ENCODE data around the gene SELP. TPM values are rescaled to one million over a fixed set of nuclear protein-coding genes. Genes with fewer than 3 reads are reported as not detected.

The SELP gene
- polyA plus RNA-seq, 1 of the 3 experiments (the other 2 are of a cell fraction) = not detected

DNA sequence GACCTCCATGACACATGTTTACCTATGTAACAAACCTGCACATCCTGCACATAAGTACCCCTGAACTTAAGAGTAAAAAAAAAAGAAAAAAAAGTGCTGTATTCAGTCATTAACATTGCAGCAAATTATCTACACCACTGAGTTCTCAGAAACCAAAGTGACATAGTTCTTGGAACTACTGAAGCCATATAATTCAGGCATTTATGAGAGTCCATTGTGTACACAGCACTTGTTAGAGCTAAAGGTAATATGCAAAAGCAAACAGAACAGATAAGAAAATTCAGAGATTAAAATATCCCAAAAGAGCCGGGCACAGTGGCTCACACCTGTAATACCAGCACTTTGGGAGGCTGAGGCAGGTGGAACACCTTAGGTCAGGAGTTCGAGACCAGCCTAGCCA, 81.6 kb downstream of the SELP start (continued):
- TF ChIP-seq, protein P1, sequence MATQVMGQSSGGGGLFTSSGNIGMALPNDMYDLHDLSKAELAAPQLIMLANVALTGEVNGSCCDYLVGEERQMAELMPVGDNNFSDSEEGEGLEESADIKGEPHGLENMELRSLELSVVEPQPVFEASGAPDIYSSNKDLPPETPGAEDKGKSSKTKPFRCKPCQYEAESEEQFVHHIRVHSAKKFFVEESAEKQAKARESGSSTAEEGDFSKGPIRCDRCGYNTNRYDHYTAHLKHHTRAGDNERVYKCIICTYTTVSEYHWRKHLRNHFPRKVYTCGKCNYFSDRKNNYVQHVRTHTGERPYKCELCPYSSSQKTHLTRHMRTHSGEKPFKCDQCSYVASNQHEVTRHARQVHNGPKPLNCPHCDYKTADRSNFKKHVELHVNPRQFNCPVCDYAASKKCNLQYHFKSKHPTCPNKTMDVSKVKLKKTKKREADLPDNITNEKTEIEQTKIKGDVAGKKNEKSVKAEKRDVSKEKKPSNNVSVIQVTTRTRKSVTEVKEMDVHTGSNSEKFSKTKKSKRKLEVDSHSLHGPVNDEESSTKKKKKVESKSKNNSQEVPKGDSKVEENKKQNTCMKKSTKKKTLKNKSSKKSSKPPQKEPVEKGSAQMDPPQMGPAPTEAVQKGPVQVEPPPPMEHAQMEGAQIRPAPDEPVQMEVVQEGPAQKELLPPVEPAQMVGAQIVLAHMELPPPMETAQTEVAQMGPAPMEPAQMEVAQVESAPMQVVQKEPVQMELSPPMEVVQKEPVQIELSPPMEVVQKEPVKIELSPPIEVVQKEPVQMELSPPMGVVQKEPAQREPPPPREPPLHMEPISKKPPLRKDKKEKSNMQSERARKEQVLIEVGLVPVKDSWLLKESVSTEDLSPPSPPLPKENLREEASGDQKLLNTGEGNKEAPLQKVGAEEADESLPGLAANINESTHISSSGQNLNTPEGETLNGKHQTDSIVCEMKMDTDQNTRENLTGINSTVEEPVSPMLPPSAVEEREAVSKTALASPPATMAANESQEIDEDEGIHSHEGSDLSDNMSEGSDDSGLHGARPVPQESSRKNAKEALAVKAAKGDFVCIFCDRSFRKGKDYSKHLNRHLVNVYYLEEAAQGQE (IDR thresholded peaks at IDR 0.05; ENCODE audit: low read depth, low read length) = no peak
- TF ChIP-seq NRF1 (IDR thresholded peaks at IDR 0.05; ENCODE audit: low read depth, low read length) (no peak), YY1 (IDR thresholded peaks at IDR 0.05; ENCODE audit: low read depth) (no peak)

DNA sequence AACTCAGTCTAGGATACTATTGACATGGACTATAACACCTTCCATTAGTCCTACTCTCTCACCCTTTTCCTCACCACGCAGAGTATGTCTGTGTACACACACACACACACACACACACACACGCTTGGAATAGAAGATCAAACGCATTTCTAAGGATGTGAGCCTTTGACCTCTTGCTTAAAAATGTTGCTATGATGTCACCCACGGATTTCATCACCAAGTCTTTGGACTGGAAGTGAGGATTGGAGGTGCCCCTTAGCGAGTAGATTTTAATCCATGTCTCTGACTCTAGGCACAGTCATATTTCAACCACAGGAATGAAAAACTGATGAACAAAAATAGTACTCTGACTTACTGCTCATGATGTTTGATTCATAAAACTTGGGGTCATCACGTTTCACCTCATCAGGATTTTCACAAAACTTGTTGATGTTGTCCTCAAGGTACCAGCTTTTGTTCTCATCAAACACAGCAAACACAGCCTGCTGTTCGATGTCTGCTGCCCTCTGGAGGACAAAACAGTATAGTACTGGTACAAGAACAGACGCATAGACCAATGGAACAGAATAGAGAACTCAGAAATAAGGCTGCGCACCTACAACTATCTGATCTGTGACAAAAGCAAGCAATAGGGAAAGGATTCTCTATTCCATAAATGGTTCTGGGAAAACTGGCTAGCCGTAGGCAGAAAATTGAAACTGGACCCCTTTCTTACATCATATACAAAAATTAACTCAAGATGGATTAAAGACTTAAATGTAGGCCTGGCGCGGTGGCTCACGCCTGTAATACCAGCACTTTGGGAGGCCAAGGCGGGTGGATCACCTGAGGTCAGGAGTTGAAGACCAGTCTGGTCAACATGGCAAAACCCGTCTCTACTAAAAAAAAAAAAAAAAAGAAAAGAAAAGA, 83.6 kb downstream of the SELP start:
- Histone ChIP-seq H3K4me1 (ENCODE audit: control insufficient read depth in 1 of 2, insufficient read depth in 2 of 2, low read depth in 1 of 2, low read length in 1 of 2) (no peaks in the 10 kb centered on the region), H3K27me3 (ENCODE audit: insufficient read depth) (no peaks in the 10 kb centered on the region; the same call in 1 of the 2 replicates), H3K36me3 (replicated peaks in 1 of 2; ENCODE audit: control insufficient read depth in 1 of 2, insufficient read depth in 2 of 2, low read length in 1 of 2) (no peaks in the 10 kb centered on the region), H2AFZ (ENCODE audit: low read depth) (no peak overlapping the region), H4K20me1 (ENCODE audit: insufficient read depth) (no peaks in the 10 kb centered on the region), H3K9ac (no peak overlapping the region), H3K9me3 (no peaks in the 10 kb centered on the region), H3K9me2 (no peaks in the 10 kb centered on the region), H3K27ac (ENCODE audit: low read depth in 2 of 2, low read length in 1 of 2) (no peak overlapping the region), H3K4me2 (no peak overlapping the region), H3K79me2 (ENCODE audit: insufficient read depth) (no peaks in the 10 kb centered on the region), H3F3A (replicated peaks; ENCODE audit: insufficient read depth) (no peaks in the 10 kb centered on the region), H3K4me3 (ENCODE audit: low read depth in 2 of 2, low read length in 1 of 2) (no peak overlapping the region; a peak in 1 of 4 replicates)
- peak; percentile 14 for DNase-seq
- 39% methylated on average over 15 of the region's 15 CpGs for WGBS (ENCODE audit: low lambda C conversion rate)
- ChIA-PET POLR2A (no interaction called here), CTCF (interaction anchor here (0.6 to 2.7 kb wide), 44 partner anchors 8 to 1383 kb away, joined by 3 to 25 read pairs (median 4); partner anchors contain the start of genes BLZF1, F5 and NME7)
- TF ChIP-seq POLR2AphosphoS5 (IDR thresholded peaks at IDR 0.05; ENCODE audit: low read depth, low read length) (no peak), SIN3A (IDR thresholded peaks at IDR 0.05; ENCODE audit: borderline replicate concordance, low read depth, low read length) (no peak), RCOR1 (IDR thresholded peaks at IDR 0.05; ENCODE audit: low read length) (no peak), YY1 (IDR thresholded peaks at IDR 0.05; ENCODE audit: low read depth) (no peak), SMC3 (IDR thresholded peaks at IDR 0.05; ENCODE audit: low read depth, low read length) (peak; percentile 87), EZH2phosphoT487 (IDR thresholded peaks at IDR 0.05; ENCODE audit: borderline replicate concordance, low read depth) (no peak), TAF1 (IDR thresholded peaks at IDR 0.05; ENCODE audit: borderline replicate concordance, low read depth, low read length) (no peak), CHD2 (IDR thresholded peaks at IDR 0.05; ENCODE audit: low read length, partially characterized antibody) (no peak), RXRA (IDR thresholded peaks at IDR 0.05; ENCODE audit: borderline replicate concordance, low read depth) (no peak), RAD21 (IDR thresholded peaks at IDR 0.05; ENCODE audit: low read length) (peak; percentile 80), EP300 (IDR thresholded peaks at IDR 0.05; ENCODE audit: borderline replicate concordance in 1 of 2, low read depth in 1 of 2, low read length in 1 of 2) (no peak), JUND (IDR thresholded peaks at IDR 0.05) (no peak), NFIC (IDR thresholded peaks at IDR 0.05; ENCODE audit: borderline replicate concordance) (no peak)
- TF ChIP-seq, protein P2, sequence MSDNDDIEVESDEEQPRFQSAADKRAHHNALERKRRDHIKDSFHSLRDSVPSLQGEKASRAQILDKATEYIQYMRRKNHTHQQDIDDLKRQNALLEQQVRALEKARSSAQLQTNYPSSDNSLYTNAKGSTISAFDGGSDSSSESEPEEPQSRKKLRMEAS (IDR thresholded peaks at IDR 0.05; ENCODE audit: low read depth) = no peak
- TF ChIP-seq, protein P3, sequence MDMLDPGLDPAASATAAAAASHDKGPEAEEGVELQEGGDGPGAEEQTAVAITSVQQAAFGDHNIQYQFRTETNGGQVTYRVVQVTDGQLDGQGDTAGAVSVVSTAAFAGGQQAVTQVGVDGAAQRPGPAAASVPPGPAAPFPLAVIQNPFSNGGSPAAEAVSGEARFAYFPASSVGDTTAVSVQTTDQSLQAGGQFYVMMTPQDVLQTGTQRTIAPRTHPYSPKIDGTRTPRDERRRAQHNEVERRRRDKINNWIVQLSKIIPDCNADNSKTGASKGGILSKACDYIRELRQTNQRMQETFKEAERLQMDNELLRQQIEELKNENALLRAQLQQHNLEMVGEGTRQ (IDR thresholded peaks at IDR 0.05; ENCODE audit: borderline replicate concordance, low read depth, low read length) = no peak
- TF ChIP-seq, protein P4, sequence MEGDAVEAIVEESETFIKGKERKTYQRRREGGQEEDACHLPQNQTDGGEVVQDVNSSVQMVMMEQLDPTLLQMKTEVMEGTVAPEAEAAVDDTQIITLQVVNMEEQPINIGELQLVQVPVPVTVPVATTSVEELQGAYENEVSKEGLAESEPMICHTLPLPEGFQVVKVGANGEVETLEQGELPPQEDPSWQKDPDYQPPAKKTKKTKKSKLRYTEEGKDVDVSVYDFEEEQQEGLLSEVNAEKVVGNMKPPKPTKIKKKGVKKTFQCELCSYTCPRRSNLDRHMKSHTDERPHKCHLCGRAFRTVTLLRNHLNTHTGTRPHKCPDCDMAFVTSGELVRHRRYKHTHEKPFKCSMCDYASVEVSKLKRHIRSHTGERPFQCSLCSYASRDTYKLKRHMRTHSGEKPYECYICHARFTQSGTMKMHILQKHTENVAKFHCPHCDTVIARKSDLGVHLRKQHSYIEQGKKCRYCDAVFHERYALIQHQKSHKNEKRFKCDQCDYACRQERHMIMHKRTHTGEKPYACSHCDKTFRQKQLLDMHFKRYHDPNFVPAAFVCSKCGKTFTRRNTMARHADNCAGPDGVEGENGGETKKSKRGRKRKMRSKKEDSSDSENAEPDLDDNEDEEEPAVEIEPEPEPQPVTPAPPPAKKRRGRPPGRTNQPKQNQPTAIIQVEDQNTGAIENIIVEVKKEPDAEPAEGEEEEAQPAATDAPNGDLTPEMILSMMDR (IDR thresholded peaks at IDR 0.05) = peak; percentile 90
- TF ChIP-seq, protein P5, sequence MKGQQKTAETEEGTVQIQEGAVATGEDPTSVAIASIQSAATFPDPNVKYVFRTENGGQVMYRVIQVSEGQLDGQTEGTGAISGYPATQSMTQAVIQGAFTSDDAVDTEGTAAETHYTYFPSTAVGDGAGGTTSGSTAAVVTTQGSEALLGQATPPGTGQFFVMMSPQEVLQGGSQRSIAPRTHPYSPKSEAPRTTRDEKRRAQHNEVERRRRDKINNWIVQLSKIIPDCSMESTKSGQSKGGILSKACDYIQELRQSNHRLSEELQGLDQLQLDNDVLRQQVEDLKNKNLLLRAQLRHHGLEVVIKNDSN (IDR thresholded peaks at IDR 0.05; ENCODE audit: borderline replicate concordance, low read depth) = no peak

Measured in SK-N-SH (cell line).